Stimulated activated CD4-positive, alpha-beta T cell treated with anti-CD3 and anti-CD28 coated beads, Interleukin-1b, Interleukin-23, amount 100 ng/mL, for 4 hours (primary cell): ENCODE results near the gene IQSEC3.

Experiments
- DNase-seq, 2 donors: peaks; one replicate each; pipeline ENCODE4 v3.0.0-alpha.2; 2020; ENCODE audit warnings: low read depth in 2 of 2

Gene IQSEC3

GRCh38 chr12:197347-197746, 130.8 kb downstream of the IQSEC3 start:
- no peak for DNase-seq

GRCh38 chr12:197911-198695, 131.5 kb downstream of the IQSEC3 start:
- no peak for DNase-seq

- no peak for DNase-seq
These were observed 132.1 kb downstream of the IQSEC3 start for GRCh38 chr12:198705-199104.

- no peak for DNase-seq
These were observed 134.8 kb downstream of the IQSEC3 start for GRCh38 chr12:201361-201760.

GRCh38 chr12:202081-202731, 135.6 kb downstream of the IQSEC3 start:
- DNase-seq = no peak

GRCh38 chr12:203074-203461, 136.5 kb downstream of the IQSEC3 start:
- DNase-seq = no peak

GRCh38 chr12:203462-204260, 137.1 kb downstream of the IQSEC3 start:
- no peak for DNase-seq

- no peak for DNase-seq
These were observed 137.7 kb downstream of the IQSEC3 start for GRCh38 chr12:204261-204678.

GRCh38 chr12:205026-205425, 138.5 kb downstream of the IQSEC3 start:
- no peak for DNase-seq

- no peak for DNase-seq
These were observed 140.3 kb downstream of the IQSEC3 start for GRCh38 chr12:206746-207440.

- DNase-seq = no peak
These were observed 141.2 kb downstream of the IQSEC3 start for GRCh38 chr12:207804-208203.

- DNase-seq = no peak
These were observed 142.2 kb downstream of the IQSEC3 start for GRCh38 chr12:208813-209212.

- no peak for DNase-seq
These were observed 142.7 kb downstream of the IQSEC3 start for GRCh38 chr12:209246-209645.

GRCh38 chr12:209851-210250, 143.3 kb downstream of the IQSEC3 start:
- DNase-seq = no peak

GRCh38 chr12:210277-211141, 143.9 kb downstream of the IQSEC3 start:
- no peak for DNase-seq

- no peak for DNase-seq
These were observed 144.5 kb downstream of the IQSEC3 start for GRCh38 chr12:211142-211465.

- no peak for DNase-seq
These were observed 145.3 kb downstream of the IQSEC3 start for GRCh38 chr12:211639-212414.

GRCh38 chr12:212415-212714, 145.8 kb downstream of the IQSEC3 start:
- DNase-seq = no peak

GRCh38 chr12:212715-213526, 146.4 kb downstream of the IQSEC3 start:
- DNase-seq = no peak

GRCh38 chr12:213527-213932, 147.0 kb downstream of the IQSEC3 start:
- DNase-seq = no peak
